PFSK-1 (cell line): Measurements from ENCODE around the gene KLF16.

Source experiments
- FOXP2 ChIP-seq: optimal IDR thresholded peaks from 2 replicates; pipeline ENCODE3; 2011; ENCODE audit warnings: borderline replicate concordance, control low read depth, inconsistent platforms; ENCODE audit not compliant: insufficient read depth; ENCODE audit errors: extremely low read length, extremely low read depth
- POLR2AphosphoS5 ChIP-seq: IDR thresholded peaks from 2 replicates; pipeline ENCODE4 v1.6.1; 2012; ENCODE audit warnings: low read depth, mild to moderate bottlenecking, control low read depth, low read length, moderate library complexity
- SIN3A ChIP-seq: IDR thresholded peaks from 2 replicates; pipeline ENCODE4 v1.6.1; 2012; ENCODE audit warnings: mild to moderate bottlenecking, low read length, moderate library complexity, borderline replicate concordance; ENCODE audit not compliant: insufficient read depth
- TAF1 ChIP-seq: IDR thresholded peaks from 2 replicates; pipeline ENCODE4 v1.6.1; 2012; ENCODE audit warnings: low read length, control low read depth, borderline replicate concordance; ENCODE audit not compliant: insufficient read depth
- TF ChIP-seq, protein P1 (sequence below), 2 experiments: IDR thresholded peaks; 2 replicates each; pipeline versions ENCODE4 v1.6.1 to v1.8.0; 2011 to 2012; ENCODE audit warnings: low read depth in 2 of 2, low read length in 2 of 2, control low read depth in 1 of 2, inconsistent platforms in 1 of 2, mild to moderate bottlenecking in 1 of 2, moderate library complexity in 1 of 2; ENCODE audit not compliant: insufficient read depth in 1 of 2

KLF16 gene

DNA sequence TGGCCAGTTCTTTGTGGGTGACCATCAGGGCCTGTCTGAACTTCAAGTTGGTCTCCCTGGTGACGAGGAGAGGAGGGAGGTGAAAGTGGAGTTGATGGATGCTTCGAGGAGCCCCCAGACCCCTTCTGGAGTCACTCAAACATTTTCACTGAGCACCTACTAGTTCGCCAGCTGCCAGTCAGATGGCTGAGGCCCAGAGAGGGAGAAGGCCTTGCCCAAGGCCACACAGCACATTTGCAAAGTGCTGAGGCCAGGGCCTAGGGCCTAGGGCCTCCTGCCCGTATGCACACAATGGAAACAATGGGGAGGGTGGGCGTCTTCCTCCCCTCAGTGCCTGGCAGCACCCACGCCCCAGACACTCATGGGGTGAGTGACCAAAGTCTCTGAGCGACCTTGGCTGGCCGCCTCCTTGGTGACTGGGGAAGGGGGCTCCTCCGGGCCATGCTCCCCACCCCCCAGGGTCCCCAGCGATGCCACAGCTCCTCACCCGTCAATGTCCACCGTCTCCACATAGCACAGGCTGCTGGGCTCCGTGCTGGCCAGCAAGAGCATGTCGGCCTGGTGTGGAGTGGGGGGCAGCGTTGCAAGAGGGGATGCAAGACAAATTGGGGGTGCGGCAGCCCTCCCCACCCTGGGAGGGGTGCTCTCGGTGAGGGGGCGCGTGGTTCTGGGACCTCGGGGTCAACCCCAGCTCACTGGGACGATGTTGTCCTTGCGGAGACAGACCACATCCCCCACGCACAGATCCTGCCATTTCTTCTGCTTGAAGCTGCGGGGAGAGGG lies 57.8 kb downstream of the KLF16 start:
- TF ChIP-seq, protein P1, sequence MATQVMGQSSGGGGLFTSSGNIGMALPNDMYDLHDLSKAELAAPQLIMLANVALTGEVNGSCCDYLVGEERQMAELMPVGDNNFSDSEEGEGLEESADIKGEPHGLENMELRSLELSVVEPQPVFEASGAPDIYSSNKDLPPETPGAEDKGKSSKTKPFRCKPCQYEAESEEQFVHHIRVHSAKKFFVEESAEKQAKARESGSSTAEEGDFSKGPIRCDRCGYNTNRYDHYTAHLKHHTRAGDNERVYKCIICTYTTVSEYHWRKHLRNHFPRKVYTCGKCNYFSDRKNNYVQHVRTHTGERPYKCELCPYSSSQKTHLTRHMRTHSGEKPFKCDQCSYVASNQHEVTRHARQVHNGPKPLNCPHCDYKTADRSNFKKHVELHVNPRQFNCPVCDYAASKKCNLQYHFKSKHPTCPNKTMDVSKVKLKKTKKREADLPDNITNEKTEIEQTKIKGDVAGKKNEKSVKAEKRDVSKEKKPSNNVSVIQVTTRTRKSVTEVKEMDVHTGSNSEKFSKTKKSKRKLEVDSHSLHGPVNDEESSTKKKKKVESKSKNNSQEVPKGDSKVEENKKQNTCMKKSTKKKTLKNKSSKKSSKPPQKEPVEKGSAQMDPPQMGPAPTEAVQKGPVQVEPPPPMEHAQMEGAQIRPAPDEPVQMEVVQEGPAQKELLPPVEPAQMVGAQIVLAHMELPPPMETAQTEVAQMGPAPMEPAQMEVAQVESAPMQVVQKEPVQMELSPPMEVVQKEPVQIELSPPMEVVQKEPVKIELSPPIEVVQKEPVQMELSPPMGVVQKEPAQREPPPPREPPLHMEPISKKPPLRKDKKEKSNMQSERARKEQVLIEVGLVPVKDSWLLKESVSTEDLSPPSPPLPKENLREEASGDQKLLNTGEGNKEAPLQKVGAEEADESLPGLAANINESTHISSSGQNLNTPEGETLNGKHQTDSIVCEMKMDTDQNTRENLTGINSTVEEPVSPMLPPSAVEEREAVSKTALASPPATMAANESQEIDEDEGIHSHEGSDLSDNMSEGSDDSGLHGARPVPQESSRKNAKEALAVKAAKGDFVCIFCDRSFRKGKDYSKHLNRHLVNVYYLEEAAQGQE (IDR thresholded peaks at IDR 0.05; ENCODE audit: insufficient read depth in 1 of 2, low read depth in 2 of 2, low read length in 2 of 2) = no peak
- TF ChIP-seq SIN3A (no peak), POLR2AphosphoS5 (no peak), FOXP2 (no peak), TAF1 (no peak)

DNA sequence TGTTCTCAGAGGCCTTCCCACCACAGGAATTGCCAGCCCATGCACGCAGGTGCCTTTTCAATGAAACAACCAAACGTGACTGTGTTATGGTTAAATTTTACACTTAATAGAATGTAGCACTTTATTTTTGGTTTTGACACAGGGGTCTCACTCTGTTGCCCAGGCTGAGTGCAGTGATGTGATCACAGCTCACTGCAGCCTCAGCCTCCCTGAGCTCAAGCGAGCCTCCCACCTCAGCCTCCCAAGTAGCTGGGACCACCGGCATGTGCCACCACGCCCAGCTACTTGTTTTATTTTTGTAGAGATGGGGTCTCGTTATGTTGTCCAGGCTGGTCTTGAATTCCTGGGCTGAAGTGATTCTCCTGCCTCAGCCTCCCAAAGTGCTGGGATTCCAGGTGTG lies 58.5 kb downstream of the KLF16 start:
- TF ChIP-seq POLR2AphosphoS5 = no peak
- TF ChIP-seq SIN3A = no peak
- TF ChIP-seq FOXP2 = no peak
- TF ChIP-seq TAF1 = no peak
- TF ChIP-seq, protein P1 (IDR thresholded peaks at IDR 0.05; ENCODE audit: insufficient read depth in 1 of 2, low read depth in 2 of 2, low read length in 2 of 2) = no peak
